ENCODE results near the gene C3AR1.
"Not testable (repeated sequence)": the region's sequence is repeated elsewhere in the genome, so short reads cannot be mapped to it uniquely, and the experiment has no call there.

Gene C3AR1

DNA sequence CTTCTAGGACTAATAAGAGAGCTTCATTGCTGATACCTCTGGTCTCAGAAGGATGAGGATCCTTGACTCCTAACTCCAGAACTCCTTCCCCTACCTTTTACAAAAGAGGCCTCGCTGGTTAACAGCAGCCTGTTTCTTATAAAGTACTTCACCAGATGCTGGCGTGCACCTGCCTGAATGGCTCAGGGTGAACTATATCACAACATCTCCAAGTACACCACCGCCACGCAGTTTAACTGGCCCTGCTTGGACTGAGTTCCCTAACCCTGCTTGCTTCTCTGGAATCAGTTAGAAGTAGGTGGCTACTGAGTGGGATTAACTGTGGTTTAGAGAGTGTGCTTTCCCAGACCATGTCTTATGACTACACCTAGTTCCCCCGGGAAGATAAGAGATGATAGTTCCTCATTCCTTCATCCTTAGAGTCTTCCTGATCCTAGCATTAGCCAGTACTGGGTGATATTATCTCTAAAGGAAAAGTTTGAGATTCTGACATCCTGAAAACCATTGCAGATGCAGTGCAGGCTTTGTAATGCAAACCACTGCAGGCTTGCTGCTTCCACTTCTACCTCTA is 30.6 kb downstream of the C3AR1 start:
- DNase-seq (ENCODE audit: insufficient read length) (no peak), FAIRE-seq (no peak)

GRCh38 chr12:8034802-8035201 is 31.4 kb downstream of the C3AR1 start:
- no peak for DNase-seq (ENCODE audit: insufficient read length)
- FAIRE-seq = no peak

More for the DNA sequence above, 30.6 kb downstream of the C3AR1 start:
- no peak for TF ChIP-seq POLR2A (IDR thresholded peaks at IDR 0.05; ENCODE audit: low read depth, low read length)
- TF ChIP-seq POLR2AphosphoS5 (IDR thresholded peaks at IDR 0.05; ENCODE audit: low read depth, low read length) = no peak
- TF ChIP-seq TAF1 (IDR thresholded peaks at IDR 0.05; ENCODE audit: borderline replicate concordance, low read depth, low read length) = no peak

GRCh38 chr12:8033153-8034044 is 32.8 kb downstream of the C3AR1 start:
- DNase-seq (ENCODE audit: insufficient read length) = peak; percentile 59
- FAIRE-seq = peak; percentile 67
- TF ChIP-seq POLR2A (IDR thresholded peaks at IDR 0.05; ENCODE audit: low read depth, low read length) = no peak
- TF ChIP-seq TAF1 (IDR thresholded peaks at IDR 0.05; ENCODE audit: borderline replicate concordance, low read depth, low read length) = no peak
- TF ChIP-seq POLR2AphosphoS5 (IDR thresholded peaks at IDR 0.05; ENCODE audit: low read depth, low read length) = no peak

More at GRCh38 chr12:8034802-8035201, 31.4 kb downstream of the C3AR1 start:
- no peak for TF ChIP-seq TAF1 (IDR thresholded peaks at IDR 0.05; ENCODE audit: borderline replicate concordance, low read depth, low read length)
- no peak for TF ChIP-seq POLR2AphosphoS5 (IDR thresholded peaks at IDR 0.05; ENCODE audit: low read depth, low read length)
- no peak for TF ChIP-seq POLR2A (IDR thresholded peaks at IDR 0.05; ENCODE audit: low read depth, low read length)

DNA sequence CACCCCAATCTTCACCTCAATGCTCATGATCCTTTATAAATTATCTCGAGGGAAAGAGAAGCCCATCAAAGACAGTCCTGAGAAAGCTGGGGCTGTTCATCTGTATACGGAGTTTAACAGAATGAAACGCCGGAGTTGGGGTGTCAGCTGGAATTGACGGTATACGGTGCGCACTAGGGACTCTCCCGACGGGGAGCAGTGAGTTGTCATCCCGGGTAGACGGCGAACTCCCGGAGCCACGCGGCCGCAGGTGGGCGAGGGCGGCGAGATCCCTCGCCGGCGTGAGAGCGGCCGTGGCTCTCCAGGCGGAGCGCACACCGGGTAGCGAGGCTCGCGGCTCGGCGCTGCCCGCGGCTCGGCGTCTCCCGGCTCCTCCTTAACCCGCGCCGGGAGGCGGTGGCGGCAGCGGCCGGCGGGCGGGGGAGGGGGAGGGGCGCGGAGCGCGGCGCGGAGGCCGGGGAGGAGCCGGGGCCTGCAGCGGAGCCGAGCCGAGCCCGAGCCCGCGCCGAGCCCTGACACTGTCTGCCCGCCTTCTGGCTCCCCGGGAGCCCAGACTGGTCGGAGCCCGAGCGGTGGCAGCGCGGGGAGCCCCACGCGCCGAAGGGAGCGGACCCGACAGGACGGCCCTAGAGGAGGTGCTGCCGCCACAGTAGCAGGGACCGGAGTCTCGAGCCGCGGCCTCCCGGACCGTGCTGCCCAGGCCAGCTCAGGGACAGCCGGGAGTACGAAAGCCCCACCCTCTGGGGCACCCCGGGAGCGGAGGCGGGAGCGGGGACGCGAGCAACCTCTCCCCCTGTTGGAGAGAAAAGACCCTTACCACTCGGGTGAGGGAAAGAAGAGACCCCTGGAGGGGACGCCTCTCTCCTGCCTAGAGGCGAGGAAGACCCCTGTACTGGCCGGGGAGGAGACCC is 33.7 kb downstream of the C3AR1 start, which contains the start of gene FOXJ2:
FOXJ2 (plus strand) TSS at position 475 of the 911 bp plus-strand sequence. CDS start 7,117 bp downstream, outside the sequence.
- DNase-seq (ENCODE audit: insufficient read length) (peak; percentile 74), FAIRE-seq (peak; percentile 74)
- TF ChIP-seq POLR2A (IDR thresholded peaks at IDR 0.05; ENCODE audit: low read depth, low read length) (peak; percentile 52; the same call in 1 of the 2 replicates), POLR2AphosphoS5 (IDR thresholded peaks at IDR 0.05; ENCODE audit: low read depth, low read length) (no peak)

DNA sequence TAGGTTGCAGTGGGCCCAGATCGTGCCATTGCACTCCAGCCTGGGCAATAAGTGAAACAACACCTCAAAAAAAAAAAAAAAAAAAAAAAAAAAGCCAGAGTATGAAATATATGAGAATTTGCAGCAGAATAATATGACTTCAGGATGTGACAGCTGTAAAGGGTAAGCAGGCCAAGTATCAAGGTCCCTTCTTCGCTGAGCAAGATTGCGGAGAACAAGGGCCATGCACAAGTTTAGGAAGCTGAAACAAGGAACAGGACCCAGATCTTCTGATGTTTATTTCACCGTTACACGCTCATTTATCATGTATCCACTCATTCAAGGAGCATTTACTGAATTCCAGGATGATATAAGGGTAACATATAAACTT is 34.3 kb downstream of the C3AR1 start:
- TF ChIP-seq POLR2A (IDR thresholded peaks at IDR 0.05; ENCODE audit: low read depth, low read length) (no peak), POLR2AphosphoS5 (IDR thresholded peaks at IDR 0.05; ENCODE audit: low read depth, low read length) (no peak), TAF1 (IDR thresholded peaks at IDR 0.05; ENCODE audit: borderline replicate concordance, low read depth, low read length) (no peak)

DNA sequence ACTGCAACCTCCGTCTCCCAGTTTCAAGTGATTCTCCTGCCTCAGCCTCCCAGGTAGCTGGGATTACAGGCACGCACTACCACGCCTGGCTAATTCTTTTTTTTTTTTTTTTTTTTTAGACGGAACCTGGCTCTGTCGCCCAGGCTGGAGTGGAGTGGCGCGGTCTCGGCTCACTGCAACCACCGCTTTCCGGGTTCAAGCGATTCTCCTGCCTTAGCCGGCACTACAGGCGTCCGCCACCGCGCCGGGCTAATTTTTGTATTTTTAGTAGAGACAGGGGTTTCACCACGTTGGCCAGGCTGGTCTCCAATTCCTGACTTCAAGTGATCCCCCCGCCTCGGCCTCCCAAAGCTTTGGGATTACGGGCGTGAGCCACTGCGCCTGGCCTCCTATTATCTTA is 35.1 kb downstream of the C3AR1 start:
- not testable (repeated sequence) for FAIRE-seq; DNase-seq (ENCODE audit: insufficient read length)

More for the DNA sequence above, 34.3 kb downstream of the C3AR1 start:
- FAIRE-seq (peak; percentile 24), DNase-seq (ENCODE audit: insufficient read length) (no peak)

GRCh38 chr12:8030189-8030588 is 36.0 kb downstream of the C3AR1 start:
- FAIRE-seq = no peak
- DNase-seq (ENCODE audit: insufficient read length) = no peak
- TF ChIP-seq TAF1 (IDR thresholded peaks at IDR 0.05; ENCODE audit: borderline replicate concordance, low read depth, low read length) (no peak), POLR2AphosphoS5 (IDR thresholded peaks at IDR 0.05; ENCODE audit: low read depth, low read length) (no peak), POLR2A (IDR thresholded peaks at IDR 0.05; ENCODE audit: low read depth, low read length) (no peak)

GRCh38 chr12:8028267-8028666 is 37.9 kb downstream of the C3AR1 start:
- DNase-seq (ENCODE audit: insufficient read length) (no peak), FAIRE-seq (no peak)
- TF ChIP-seq POLR2A (IDR thresholded peaks at IDR 0.05; ENCODE audit: low read depth, low read length) = no peak

DNA sequence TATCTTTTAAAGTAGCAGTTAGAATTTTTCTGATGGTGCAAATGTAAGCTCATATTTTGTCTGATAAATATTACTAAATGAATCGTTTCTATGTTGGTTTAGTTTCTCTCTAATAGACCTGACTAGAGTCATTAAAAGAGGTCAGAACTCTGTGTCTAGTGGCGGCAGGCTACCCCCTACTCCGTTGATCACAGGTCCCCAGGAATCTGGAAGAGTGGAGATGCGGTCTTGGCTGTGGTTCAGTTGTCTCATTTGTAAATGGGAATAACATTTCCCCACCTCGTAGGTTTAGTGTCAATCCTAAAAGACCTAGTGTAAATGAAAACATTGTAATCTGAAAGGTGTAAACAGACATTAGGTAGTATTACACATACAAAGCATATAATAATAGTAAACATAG is 38.3 kb downstream of the C3AR1 start:
- TF ChIP-seq POLR2AphosphoS5 (IDR thresholded peaks at IDR 0.05; ENCODE audit: low read depth, low read length) = no peak
- no peak for TF ChIP-seq TAF1 (IDR thresholded peaks at IDR 0.05; ENCODE audit: borderline replicate concordance, low read depth, low read length)
- no peak for TF ChIP-seq POLR2A (IDR thresholded peaks at IDR 0.05; ENCODE audit: low read depth, low read length)
- no peak for DNase-seq (ENCODE audit: insufficient read length)
- no peak for FAIRE-seq

DNA sequence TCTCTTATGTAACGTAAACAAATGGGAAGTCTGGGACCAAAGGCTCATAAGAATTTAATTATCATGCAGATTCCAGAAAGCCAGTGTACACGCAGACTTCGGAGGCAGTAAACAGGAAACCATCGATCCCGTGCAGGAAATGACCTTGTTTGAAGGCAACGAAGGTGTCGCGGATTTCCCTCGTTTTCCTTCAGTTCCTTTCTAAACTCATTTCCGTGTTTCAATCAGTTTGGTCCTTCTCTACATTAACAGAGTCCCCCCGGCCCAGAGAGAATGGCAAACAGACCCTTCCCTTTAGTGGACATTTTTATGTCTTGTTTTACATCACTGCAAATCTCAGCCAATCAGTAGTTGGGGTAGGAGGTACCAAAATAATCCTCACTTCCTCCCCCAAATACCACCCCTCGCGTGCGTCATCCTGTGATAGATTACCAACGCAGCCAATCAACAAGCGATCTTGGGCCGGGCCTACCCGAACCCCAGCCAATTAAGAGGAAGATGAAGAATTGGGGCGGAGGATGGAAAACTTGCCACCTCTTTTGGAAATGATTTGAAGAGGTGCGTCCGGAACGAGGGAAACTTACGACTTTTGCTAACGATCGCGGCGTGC is 39.8 kb downstream of the C3AR1 start:
- DNase-seq (ENCODE audit: insufficient read length) = peak; percentile 86
- TF ChIP-seq POLR2AphosphoS5 (IDR thresholded peaks at IDR 0.05; ENCODE audit: low read depth, low read length) (peak; percentile 81), TAF1 (IDR thresholded peaks at IDR 0.05; ENCODE audit: borderline replicate concordance, low read depth, low read length) (peak; percentile 52), POLR2A (IDR thresholded peaks at IDR 0.05; ENCODE audit: low read depth, low read length) (peak; percentile 73; the same call in 1 of the 2 replicates)
- no peak for FAIRE-seq

Measured in GM12892 (cell line).